ENCODE measurements around the gene GAD1.

GRCh38 chr2:170831115-170831514, 14.4 kb downstream of the GAD1 start:
- TF ChIP-seq CREB1 (CRISPR knock-in tag; IDR thresholded peaks at IDR 0.05) (no peak), RELA (CRISPR knock-in tag; IDR thresholded peaks at IDR 0.05; ENCODE audit: borderline replicate concordance) (no peak)

All from WTC11 (cell line).